Suprapubic skin (tissue), 4 donors: Measurements from ENCODE around the gene UBE2J1. TPM values are rescaled to one million over a fixed set of nuclear protein-coding genes. Genes with fewer than 3 reads are reported as not detected.
A peak's percentile ranks its signal among the peaks of the same experiment; 100 is the strongest.

ENCODE experiments used
- DNase-seq, 2 donors: peaks; one replicate each; pipeline ENCODE4 v3.0.0-alpha.2; 2019; ENCODE audit warnings: low spot score in 2 of 2
- H3K27ac ChIP-seq: fragments of 200-600 bp; sonication (generic); one replicate; pipeline ENCODE4 v1.5.1; 2019
- H3K27me3 ChIP-seq: fragments of 200-600 bp; sonication (generic); one replicate; pipeline ENCODE4 v1.5.1; 2019
- H3K36me3 ChIP-seq: fragments of 200-600 bp; sonication (generic); one replicate; pipeline ENCODE4 v1.5.1; 2019
- H3K4me1 ChIP-seq: fragments of 200-600 bp; sonication (generic); one replicate; pipeline ENCODE4 v1.5.1; 2019
- H3K4me3 ChIP-seq: fragments of 200-600 bp; sonication (generic); one replicate; pipeline ENCODE4 v1.5.1; 2019; ENCODE audit warnings: mild to moderate bottlenecking
- H3K9me3 ChIP-seq: fragments of 200-600 bp; sonication (generic); one replicate; pipeline ENCODE4 v1.5.1; 2019
- EP300 ChIP-seq: sonication (generic); formaldehyde crosslinking; IDR thresholded peaks from one replicate; pipeline ENCODE4 v1.6.1; 2017; ENCODE audit warnings: antibody characterized with exemption
- POLR2A ChIP-seq, 2 donors: fragments of 450-650 bp; IDR thresholded peaks; one replicate each; pipeline ENCODE4 v1.6.1; 2017; ENCODE audit warnings: antibody characterized with exemption in 2 of 2, mild to moderate bottlenecking in 2 of 2, moderate library complexity in 2 of 2
- POLR2AphosphoS5 ChIP-seq, 3 donors: sonication (generic); formaldehyde crosslinking; IDR thresholded peaks; one replicate each; pipeline ENCODE4 v1.6.1; 2017; ENCODE audit warnings: antibody characterized with exemption in 3 of 3
- WGBS: methylation state at CpG from one replicate; pipeline ENCODE4 v1.1.5; 2018; 5-methylcytosine and 5-hydroxymethylcytosine counted together
- total RNA-seq, 4 donors: library from RNA; depleted of rRNA; stranded (reverse); fragments of >200 nt; gene quantifications; one replicate each; pipeline ENCODE4 v1.1.0, GENCODE V29; 2016
- TF ChIP-seq, protein P1 (sequence below), 2 donors: fragments of 200-600 bp in 1 of 2; fragments of 450-650 bp in 1 of 2; sonication (generic) in 1 of 2; IDR thresholded peaks; one replicate each; pipeline ENCODE4 v1.5.1; 2016 to 2019; ENCODE audit warnings: antibody characterized with exemption in 2 of 2, mild to moderate bottlenecking in 1 of 2, moderate library complexity in 1 of 2

The UBE2J1 gene
- total RNA-seq, 4 donors from 2014 or later, result 18.7 to 26.1 (median 20.6) TPM

DNA sequence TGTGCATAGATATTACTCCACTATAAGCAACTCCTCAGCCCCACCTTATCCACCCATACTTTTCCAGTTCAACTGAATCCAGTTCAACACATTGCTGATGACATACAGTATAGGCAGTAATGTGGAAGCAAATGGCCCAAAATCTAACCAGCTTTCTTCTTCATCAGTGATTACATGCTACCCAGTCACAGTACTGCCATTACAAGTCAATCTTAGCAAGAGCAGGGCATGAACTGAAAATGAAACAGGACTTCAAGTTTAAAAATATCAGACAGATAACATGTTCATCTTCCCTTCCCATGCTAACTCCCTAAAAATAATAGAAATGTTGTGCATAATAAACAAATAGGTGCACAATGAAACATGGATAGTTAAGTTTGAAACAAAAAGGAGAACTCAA, 40.3 kb upstream of the UBE2J1 start:
- H3K36me3 ChIP-seq, result no peaks in the 10 kb centered on the region
- no peak overlapping the region for H3K4me3 ChIP-seq
- TF ChIP-seq EP300, result no peak
- TF ChIP-seq, protein P1, sequence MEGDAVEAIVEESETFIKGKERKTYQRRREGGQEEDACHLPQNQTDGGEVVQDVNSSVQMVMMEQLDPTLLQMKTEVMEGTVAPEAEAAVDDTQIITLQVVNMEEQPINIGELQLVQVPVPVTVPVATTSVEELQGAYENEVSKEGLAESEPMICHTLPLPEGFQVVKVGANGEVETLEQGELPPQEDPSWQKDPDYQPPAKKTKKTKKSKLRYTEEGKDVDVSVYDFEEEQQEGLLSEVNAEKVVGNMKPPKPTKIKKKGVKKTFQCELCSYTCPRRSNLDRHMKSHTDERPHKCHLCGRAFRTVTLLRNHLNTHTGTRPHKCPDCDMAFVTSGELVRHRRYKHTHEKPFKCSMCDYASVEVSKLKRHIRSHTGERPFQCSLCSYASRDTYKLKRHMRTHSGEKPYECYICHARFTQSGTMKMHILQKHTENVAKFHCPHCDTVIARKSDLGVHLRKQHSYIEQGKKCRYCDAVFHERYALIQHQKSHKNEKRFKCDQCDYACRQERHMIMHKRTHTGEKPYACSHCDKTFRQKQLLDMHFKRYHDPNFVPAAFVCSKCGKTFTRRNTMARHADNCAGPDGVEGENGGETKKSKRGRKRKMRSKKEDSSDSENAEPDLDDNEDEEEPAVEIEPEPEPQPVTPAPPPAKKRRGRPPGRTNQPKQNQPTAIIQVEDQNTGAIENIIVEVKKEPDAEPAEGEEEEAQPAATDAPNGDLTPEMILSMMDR (IDR thresholded peaks at IDR 0.05), result no peak
- no peak for TF ChIP-seq POLR2AphosphoS5 (IDR thresholded peaks at IDR 0.05)
- no peak for TF ChIP-seq POLR2A (IDR thresholded peaks at IDR 0.05)
- no peak overlapping the region for H3K27ac ChIP-seq
- H3K9me3 ChIP-seq, result no peaks in the 10 kb centered on the region
- no peaks in the 10 kb centered on the region for H3K4me1 ChIP-seq
- no peaks in the 10 kb centered on the region for H3K27me3 ChIP-seq
- no peak for DNase-seq

DNA sequence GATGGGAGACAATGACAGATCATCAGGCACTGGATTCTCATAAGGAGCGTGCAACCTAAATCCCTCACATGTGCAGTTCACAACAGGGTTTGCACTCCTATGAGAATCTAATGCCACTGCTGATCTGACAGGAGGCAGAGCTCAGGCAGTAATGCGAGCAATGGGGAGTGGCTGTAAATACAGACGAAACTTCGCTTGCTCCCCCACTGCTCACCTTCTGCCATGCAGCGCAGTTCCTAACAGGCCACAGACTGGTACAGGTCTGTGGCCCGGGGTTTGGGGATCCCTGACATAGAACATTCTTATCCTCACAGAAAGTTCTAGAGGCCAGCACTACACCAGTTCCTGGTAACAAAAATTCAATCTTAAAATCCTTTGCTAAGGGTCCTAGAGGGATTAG, 36.3 kb upstream of the UBE2J1 start:
- no peaks in the 10 kb centered on the region for H3K36me3 ChIP-seq
- no peak overlapping the region for H3K4me3 ChIP-seq
- WGBS, result 97% methylated on average over 6 of the region's 6 CpGs
- no peak for DNase-seq
- no peaks in the 10 kb centered on the region for H3K9me3 ChIP-seq
- no peak overlapping the region for H3K27ac ChIP-seq
- H3K27me3 ChIP-seq, result no peaks in the 10 kb centered on the region
- peaks cover 6% of the 10 kb centered on the region for H3K4me1 ChIP-seq
- TF ChIP-seq EP300, result no peak
- TF ChIP-seq POLR2AphosphoS5 (IDR thresholded peaks at IDR 0.05), result no peak
- TF ChIP-seq, protein P1 (IDR thresholded peaks at IDR 0.05), result no peak
- TF ChIP-seq POLR2A (IDR thresholded peaks at IDR 0.05), result no peak

DNA sequence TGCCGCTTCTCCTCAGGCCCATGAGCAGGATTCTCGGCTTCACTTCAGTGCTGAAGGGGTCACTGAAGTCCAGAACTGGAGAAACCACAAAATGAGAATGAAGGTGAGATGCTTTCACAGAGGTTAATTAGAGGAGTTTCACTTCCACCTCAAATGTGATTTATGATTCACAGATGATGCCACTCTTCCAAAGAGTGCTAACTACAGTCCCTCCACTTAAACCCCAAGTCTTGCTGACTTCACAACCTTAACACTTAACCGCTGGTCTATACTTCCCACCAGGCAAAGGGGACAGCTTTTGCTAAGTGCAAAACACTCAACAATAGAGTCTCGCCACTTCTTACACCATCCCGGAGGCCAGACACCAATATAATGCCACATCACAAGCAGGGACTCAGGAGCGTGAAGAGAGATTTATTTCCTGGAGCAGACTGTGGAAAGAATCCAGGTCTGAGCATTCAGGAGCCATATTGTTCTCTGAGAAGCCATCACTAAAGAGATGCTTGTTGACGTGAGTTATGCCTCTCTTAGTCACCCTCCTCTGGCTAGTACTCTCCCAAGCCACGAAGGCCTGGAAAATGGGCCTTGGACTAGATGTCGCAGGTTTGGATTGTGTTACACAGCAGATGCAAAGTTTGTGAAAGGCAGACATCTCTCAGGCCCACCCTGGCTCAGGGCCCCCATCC, 35.1 kb upstream of the UBE2J1 start:
- Histone ChIP-seq H3K27ac (no peak overlapping the region), H3K4me3 (no peak overlapping the region), H3K9me3 (no peaks in the 10 kb centered on the region), H3K27me3 (no peaks in the 10 kb centered on the region), H3K4me1 (peaks cover 6% of the 10 kb centered on the region), H3K36me3 (no peaks in the 10 kb centered on the region)
- TF ChIP-seq POLR2AphosphoS5 (IDR thresholded peaks at IDR 0.05) (no peak), EP300 (no peak), POLR2A (IDR thresholded peaks at IDR 0.05) (no peak)
- TF ChIP-seq, protein P1 (IDR thresholded peaks at IDR 0.05), result no peak
- 88% methylated on average over 9 of the region's 9 CpGs for WGBS
- no peak for DNase-seq

DNA sequence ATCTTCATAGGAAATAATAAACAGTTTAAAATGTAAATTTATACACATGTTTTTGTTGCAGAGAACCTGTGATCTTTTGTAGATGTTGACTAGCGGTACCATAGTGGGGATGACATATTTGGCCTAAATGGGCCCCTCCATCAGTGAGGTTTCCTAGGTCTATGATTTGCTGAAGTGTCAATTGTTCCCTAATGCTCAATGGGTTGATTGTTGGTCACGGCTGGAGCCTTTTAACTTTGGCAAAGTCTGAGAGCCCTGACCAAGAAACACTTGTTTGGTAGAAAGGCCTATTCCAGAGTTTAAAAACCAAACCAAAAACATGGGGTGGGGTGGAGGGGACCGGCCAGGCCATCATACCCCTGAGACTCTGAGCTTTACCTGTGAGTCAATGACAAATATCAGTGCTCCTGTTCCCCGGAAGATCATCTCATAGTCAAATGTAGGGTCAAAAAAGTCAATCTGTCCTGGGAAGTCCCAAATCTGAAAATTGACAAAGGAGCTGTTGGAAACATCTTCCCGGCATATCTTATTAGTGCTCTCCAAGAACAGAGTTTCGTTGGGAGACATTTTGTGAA, 34.5 kb upstream of the UBE2J1 start:
- WGBS, result 92% methylated on average over 6 of the region's 6 CpGs
- no peak for TF ChIP-seq EP300
- no peak for TF ChIP-seq POLR2A (IDR thresholded peaks at IDR 0.05)
- TF ChIP-seq, protein P1 (IDR thresholded peaks at IDR 0.05), result no peak
- no peak for TF ChIP-seq POLR2AphosphoS5 (IDR thresholded peaks at IDR 0.05)
- no peaks in the 10 kb centered on the region for H3K36me3 ChIP-seq
- no peaks in the 10 kb centered on the region for H3K27me3 ChIP-seq
- H3K4me3 ChIP-seq, result no peak overlapping the region
- H3K27ac ChIP-seq, result no peak overlapping the region
- peaks cover 6% of the 10 kb centered on the region for H3K4me1 ChIP-seq
- H3K9me3 ChIP-seq, result no peaks in the 10 kb centered on the region
- DNase-seq, result no peak

DNA sequence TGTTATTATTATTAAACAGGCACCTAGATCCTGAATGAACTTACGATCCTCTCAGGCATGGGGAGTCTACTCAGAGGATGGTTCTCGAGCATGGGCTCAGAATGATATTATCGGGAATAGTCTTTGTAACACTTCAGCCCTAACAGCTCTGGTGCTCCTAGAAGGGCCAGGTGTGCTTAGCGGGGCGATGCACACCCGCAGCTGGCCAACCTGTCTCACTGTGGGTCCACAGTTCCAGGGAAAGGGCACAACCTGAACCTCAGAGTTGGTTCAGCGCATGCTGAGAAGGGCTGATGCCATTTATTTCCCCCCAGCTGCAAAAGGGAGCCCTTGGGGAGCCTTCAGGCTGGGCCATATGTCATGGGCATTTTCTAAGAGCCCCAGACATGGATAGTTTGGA, 33.3 kb upstream of the UBE2J1 start:
- H3K9me3 ChIP-seq, result no peaks in the 10 kb centered on the region
- no peaks in the 10 kb centered on the region for H3K36me3 ChIP-seq
- peak overlapping the region; percentile 49 for H3K27ac ChIP-seq
- 76% methylated on average over 7 of the region's 7 CpGs for WGBS
- H3K4me1 ChIP-seq, result peaks cover 6% of the 10 kb centered on the region
- no peak overlapping the region for H3K4me3 ChIP-seq
- no peaks in the 10 kb centered on the region for H3K27me3 ChIP-seq
- TF ChIP-seq EP300 (no peak), POLR2AphosphoS5 (IDR thresholded peaks at IDR 0.05) (no peak), POLR2A (IDR thresholded peaks at IDR 0.05) (no peak)
- TF ChIP-seq, protein P1 (IDR thresholded peaks at IDR 0.05), result no peak
- no peak for DNase-seq
